GM23338 (cell line): Measurements from ENCODE around the gene C11orf98. TPM values are rescaled to one million over a fixed set of nuclear protein-coding genes. Genes with fewer than 3 reads are reported as not detected.

ENCODE experiments used
- ATAC-seq: fragments of 200-7000 bp; cut with Tn5 transposase; 3 replicates; pipeline ENCODE4 v1.9.1; 2020
- DNase-seq: peaks from one replicate; pipeline ENCODE4 v3.0.0-alpha.2; 2015; ENCODE audit warnings: low spot score
- H2AFZ ChIP-seq: fragments of 200-600 bp; sonication (generic); 2 replicates; pipeline ENCODE4 v1.8.0; 2016; ENCODE audit warnings: antibody characterized with exemption, mild to moderate bottlenecking, moderate library complexity
- H3F3A ChIP-seq: fragments of 200-600 bp; sonication (generic); replicated peaks from 2 replicates; pipeline ENCODE4 v1.8.0; 2017; ENCODE audit warnings: antibody characterized with exemption, mixed run types, low read depth
- H3K27ac ChIP-seq: fragments of 200-600 bp; sonication (generic); 2 replicates; pipeline ENCODE4 v1.6.1; 2016; ENCODE audit warnings: low read depth
- H3K27me3 ChIP-seq: fragments of 200-600 bp; sonication (generic); 2 replicates; pipeline ENCODE4 v1.8.0; 2016; ENCODE audit warnings: mild to moderate bottlenecking, mixed run types, moderate library complexity; ENCODE audit not compliant: insufficient read depth
- H3K36me3 ChIP-seq: fragments of 200-600 bp; sonication (generic); 2 replicates; pipeline ENCODE4 v1.8.0; 2016; ENCODE audit warnings: mild to moderate bottlenecking; ENCODE audit not compliant: insufficient read depth
- H3K4me1 ChIP-seq: fragments of 200-600 bp; sonication (generic); 2 replicates; pipeline ENCODE4 v1.8.0; 2016; ENCODE audit warnings: mild to moderate bottlenecking, moderate library complexity; ENCODE audit not compliant: insufficient read depth
- H3K4me2 ChIP-seq: fragments of 200-600 bp; sonication (generic); 2 replicates; pipeline ENCODE4 v1.7.1; 2017; ENCODE audit warnings: mixed run types
- H3K4me3 ChIP-seq: fragments of 200-600 bp; sonication (generic); 2 replicates; pipeline ENCODE4 v1.6.1; 2016; ENCODE audit warnings: mixed run types
- H3K79me2 ChIP-seq: fragments of 200-600 bp; sonication (generic); replicated peaks from 2 replicates; pipeline ENCODE4 v1.8.0; 2017; ENCODE audit warnings: mild to moderate bottlenecking; ENCODE audit not compliant: insufficient read depth
- H3K9me2 ChIP-seq: fragments of 200-600 bp; sonication (generic); 2 replicates; pipeline ENCODE4 v1.8.0; 2017; ENCODE audit not compliant: insufficient read depth
- H4K20me1 ChIP-seq: fragments of 200-600 bp; sonication (generic); replicated peaks from 2 replicates; pipeline ENCODE4 v1.8.0; 2017; ENCODE audit warnings: mild to moderate bottlenecking; ENCODE audit not compliant: insufficient read depth
- H3K27ac Mint-ChIP-seq: 2 replicates; pipeline ENCODE4 v1.8.0; 2020; ENCODE audit warnings: inconsistent platforms, mild to moderate bottlenecking, moderate library complexity, mixed read lengths
- H3K27me3 Mint-ChIP-seq: 3 replicates; pipeline ENCODE4 v1.8.0; 2022; ENCODE audit warnings: low read depth, mild to moderate bottlenecking, moderate library complexity, mixed read lengths, inconsistent platforms; ENCODE audit not compliant: insufficient read depth, poor library complexity
- H3K36me3 Mint-ChIP-seq: 3 replicates; pipeline ENCODE4 v1.8.0; 2021; ENCODE audit warnings: low read depth, mild to moderate bottlenecking, inconsistent platforms, moderate library complexity, mixed read lengths
- H3K4me1 Mint-ChIP-seq: 3 replicates; pipeline ENCODE4 v1.8.0; 2020; ENCODE audit warnings: mild to moderate bottlenecking, inconsistent platforms, mixed read lengths
- H3K4me3 Mint-ChIP-seq: 3 replicates; pipeline ENCODE4 v1.8.0; 2021; ENCODE audit warnings: moderate library complexity, mild to moderate bottlenecking, inconsistent platforms, mixed read lengths
- H3K9me3 Mint-ChIP-seq: 3 replicates; pipeline ENCODE4 v1.8.0; 2020; ENCODE audit warnings: moderate library complexity, mild to moderate bottlenecking, inconsistent platforms, mixed read lengths
- CREB1 ChIP-seq: fragments of 250-450 bp; sonication (Bioruptor Pico); IDR thresholded peaks from 2 replicates; pipeline ENCODE4 v1.5.0; 2020; ENCODE audit warnings: low read depth, mild to moderate bottlenecking, moderate library complexity
- CTCF ChIP-seq, 2 experiments: fragments of 200-600 bp in 1 of 2; sonication (generic) in 1 of 2; conservative IDR thresholded peaks; 2 replicates each; pipeline versions ENCODE4 v1.5.1 to v1.6.1; 2016 to 2017; ENCODE audit warnings: antibody characterized with exemption in 2 of 2, low read depth in 2 of 2, mild to moderate bottlenecking in 2 of 2, moderate library complexity in 1 of 2
- ETS1 ChIP-seq: IDR thresholded peaks from 2 replicates; pipeline ENCODE4 v1.6.1; 2016; ENCODE audit warnings: antibody characterized with exemption
- POLR2AphosphoS5 ChIP-seq: IDR thresholded peaks from 2 replicates; pipeline ENCODE4 v1.6.1; 2016; ENCODE audit warnings: antibody characterized with exemption, low read depth
- STAT1 ChIP-seq: IDR thresholded peaks from one replicate; pipeline ENCODE4 v1.6.1; 2016; ENCODE audit warnings: antibody characterized with exemption; ENCODE audit not compliant: unreplicated experiment
- ZNF114 ChIP-seq: fragments of 250-450 bp; sonication (Bioruptor Pico); IDR thresholded peaks from 2 replicates; pipeline ENCODE4 v1.5.0; 2020; ENCODE audit warnings: mild to moderate bottlenecking, moderate library complexity
- ZNF462 ChIP-seq: fragments of 250-450 bp; sonication (Bioruptor Pico); IDR thresholded peaks from 2 replicates; pipeline ENCODE4 v1.5.0; 2020; ENCODE audit warnings: mild to moderate bottlenecking, moderate library complexity
- polyA plus RNA-seq: library from polyadenylated mRNA; unstranded; fragments of >200 nt; fragmentation: Nextera tagmentation; extraction: Ambion mirVana; gene quantifications from 2 replicates; pipeline ENCODE4 v1.2.1, GENCODE V29; 2016
- total RNA-seq: library from RNA; depleted of rRNA; stranded (reverse); fragments of >200 nt; shearing (Covaris generic); gene quantifications from 2 replicates; pipeline ENCODE4 v1.2.3, GENCODE V29; 2014

C11orf98 gene
- total and polyA plus RNA-seq, 2 experiments from 2014 or later, result 132 to 479 TPM

- TF ChIP-seq ZNF462 (no peak), ETS1 (no peak), ZNF114 (CRISPR knock-in tag) (no peak), CTCF (conservative IDR thresholded peaks at IDR 0.05; ENCODE audit: low read depth in 2 of 2) (no peak)
These were observed 48.3 kb upstream of the C11orf98 start (continued) for GRCh38 chr11:62713343-62713742.

GRCh38 chr11:62712861-62713260 lies 47.9 kb upstream of the C11orf98 start:
- Mint-ChIP-seq H3K27ac (peak overlapping the region; percentile 90), H3K4me1 (peaks cover 64% of the 10 kb centered on the region)
- TF ChIP-seq STAT1 (no peak), CREB1 (CRISPR knock-in tag) (no peak), ZNF462 (no peak), POLR2AphosphoS5 (no peak)

More at GRCh38 chr11:62712861-62713260, 47.9 kb upstream of the C11orf98 start:
- DNase-seq (no peak), ATAC-seq (no peak)
- peaks cover 12% of the 10 kb centered on the region for H4K20me1 ChIP-seq
- H3K79me2 ChIP-seq, result peaks cover 16% of the 10 kb centered on the region
- no peaks in the 10 kb centered on the region for H3K9me3 Mint-ChIP-seq
- peak overlapping the region; percentile 70; the same call in 1 of the 2 replicates for H3K27ac ChIP-seq
- peaks cover 64% of the 10 kb centered on the region for H3F3A ChIP-seq
- peaks cover 15% of the 10 kb centered on the region for H3K27me3 Mint-ChIP-seq
- peaks cover 76% of the 10 kb centered on the region for H3K36me3 Mint-ChIP-seq
- no peaks in the 10 kb centered on the region for H3K27me3 ChIP-seq
- no peak overlapping the region for H3K4me3 Mint-ChIP-seq
- peaks cover 24% of the 10 kb centered on the region for H3K4me1 ChIP-seq
- peaks cover 61% of the 10 kb centered on the region for H3K36me3 ChIP-seq
- no peaks in the 10 kb centered on the region for H3K9me2 ChIP-seq
- H3K4me3 ChIP-seq, result no peak overlapping the region
- H3K4me2 ChIP-seq, result no peak overlapping the region
- no peak overlapping the region for H2AFZ ChIP-seq
